C4-2B (cell line): ENCODE measurements around the gene CD164L2.

Source experiments
- ZFX ChIP-seq: fragments of 450-650 bp; IDR thresholded peaks from 2 replicates; pipeline ENCODE4 v1.6.1; 2017
- TF ChIP-seq, protein P1 (sequence below): fragments of 450-650 bp; conservative IDR thresholded peaks from 2 replicates; pipeline ENCODE4 v1.5.1; 2017; ENCODE audit warnings: mild to moderate bottlenecking

DNA sequence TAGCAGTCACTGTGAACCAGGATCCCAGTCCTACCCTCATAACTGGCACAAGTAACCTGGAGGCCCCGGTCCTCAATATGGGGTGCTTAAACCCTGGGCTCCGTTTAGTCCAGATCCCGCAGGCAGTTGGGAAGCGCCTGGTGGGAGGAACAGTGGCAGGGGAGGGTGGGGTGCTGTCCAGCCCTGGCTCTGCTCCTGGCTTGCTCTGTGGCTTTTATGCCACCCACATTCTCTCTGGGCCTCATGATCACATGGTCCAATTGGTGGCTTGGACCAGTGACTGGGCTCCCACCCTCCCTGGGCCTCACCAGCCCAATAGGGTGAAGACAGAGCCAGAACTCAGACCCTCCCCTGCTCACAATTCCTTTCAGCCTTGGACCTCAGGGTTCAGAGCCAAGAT lies 2.9 kb downstream of the CD164L2 start:
- TF ChIP-seq, protein P1, sequence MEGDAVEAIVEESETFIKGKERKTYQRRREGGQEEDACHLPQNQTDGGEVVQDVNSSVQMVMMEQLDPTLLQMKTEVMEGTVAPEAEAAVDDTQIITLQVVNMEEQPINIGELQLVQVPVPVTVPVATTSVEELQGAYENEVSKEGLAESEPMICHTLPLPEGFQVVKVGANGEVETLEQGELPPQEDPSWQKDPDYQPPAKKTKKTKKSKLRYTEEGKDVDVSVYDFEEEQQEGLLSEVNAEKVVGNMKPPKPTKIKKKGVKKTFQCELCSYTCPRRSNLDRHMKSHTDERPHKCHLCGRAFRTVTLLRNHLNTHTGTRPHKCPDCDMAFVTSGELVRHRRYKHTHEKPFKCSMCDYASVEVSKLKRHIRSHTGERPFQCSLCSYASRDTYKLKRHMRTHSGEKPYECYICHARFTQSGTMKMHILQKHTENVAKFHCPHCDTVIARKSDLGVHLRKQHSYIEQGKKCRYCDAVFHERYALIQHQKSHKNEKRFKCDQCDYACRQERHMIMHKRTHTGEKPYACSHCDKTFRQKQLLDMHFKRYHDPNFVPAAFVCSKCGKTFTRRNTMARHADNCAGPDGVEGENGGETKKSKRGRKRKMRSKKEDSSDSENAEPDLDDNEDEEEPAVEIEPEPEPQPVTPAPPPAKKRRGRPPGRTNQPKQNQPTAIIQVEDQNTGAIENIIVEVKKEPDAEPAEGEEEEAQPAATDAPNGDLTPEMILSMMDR: no peak
- TF ChIP-seq ZFX: no peak
